Cardiac fibroblast (primary cell): ENCODE data around the gene MRTFB.
A peak's percentile ranks its signal among the peaks of the same experiment; 100 is the strongest.

Experiments used
- DNase-seq, 2 donors: peaks; one replicate each; pipeline versions ENCODE4 v3.0.0 to v3.0.0-alpha.2; 2010; ENCODE audit warnings: low read depth in 2 of 2
- H3K4me3 ChIP-seq, 2 donors: replicated peaks in 1 of 2; 1 replicate in 1 of 2; 2 replicates in 1 of 2; pipeline ENCODE4 v1.5.1; 2011; ENCODE audit warnings: low read depth in 2 of 2, low read length in 2 of 2, mild to moderate bottlenecking in 2 of 2, moderate library complexity in 1 of 2
- CTCF ChIP-seq: IDR thresholded peaks from one replicate; pipeline ENCODE4 v1.5.1; 2011; ENCODE audit warnings: low read depth, mild to moderate bottlenecking, low read length, inconsistent platforms

MRTFB gene

GRCh38 chr16:14092561-14092960 lies 21.4 kb downstream of the MRTFB start:
- peak in 1 of 2 donors; percentile 7 for DNase-seq
- no peak for TF ChIP-seq CTCF
- H3K4me3 ChIP-seq: no peak overlapping the region

GRCh38 chr16:14095883-14096551 lies 24.9 kb downstream of the MRTFB start:
- no peak for DNase-seq
- no peak for TF ChIP-seq CTCF

GRCh38 chr16:14097182-14097959 lies 26.3 kb downstream of the MRTFB start:
- H3K4me3 ChIP-seq: no peak overlapping the region
- no peak for TF ChIP-seq CTCF
- no peak for DNase-seq

More at GRCh38 chr16:14095883-14096551, 24.9 kb downstream of the MRTFB start:
- H3K4me3 ChIP-seq: no peak overlapping the region

- TF ChIP-seq CTCF: no peak
- peak in 1 of 2 donors; percentile 13 for DNase-seq
- no peak overlapping the region for H3K4me3 ChIP-seq
Observed at GRCh38 chr16:14098081-14098480, 27.0 kb downstream of the MRTFB start.

GRCh38 chr16:14100825-14101224 lies 29.7 kb downstream of the MRTFB start:
- TF ChIP-seq CTCF: no peak
- no peak overlapping the region for H3K4me3 ChIP-seq
- no peak for DNase-seq

- no peak for TF ChIP-seq CTCF
- no peak for DNase-seq
- no peak overlapping the region for H3K4me3 ChIP-seq
Observed at GRCh38 chr16:14101415-14101814, 30.3 kb downstream of the MRTFB start.
